NCI-H460 (cell line): ENCODE results near the gene VAV2. TPM values are rescaled to one million over a fixed set of nuclear protein-coding genes. Genes with fewer than 3 reads are reported as not detected.

Experiments used
- DNase-seq: peaks from one replicate; pipeline ENCODE4 v3.0.0-alpha.2; 2016; ENCODE audit warnings: low read depth; ENCODE audit errors: extremely low read depth
- total RNA-seq: library from RNA; depleted of rRNA; stranded (reverse); fragments of >200 nt; shearing (Covaris generic); gene quantifications from 2 replicates; pipeline ENCODE4 v1.2.3, GENCODE V29; 2014

Gene VAV2
- total RNA-seq, 1 experiment from 2014 or later = 6.0 TPM

- no peak for DNase-seq
Measured at GRCh38 chr9:133844881-133845410, 147.2 kb downstream of the VAV2 start.

GRCh38 chr9:133844398-133844784 lies 147.7 kb downstream of the VAV2 start:
- no peak for DNase-seq

- DNase-seq = no peak
Measured at GRCh38 chr9:133843751-133844397, 148.2 kb downstream of the VAV2 start.

GRCh38 chr9:133843250-133843649 lies 148.9 kb downstream of the VAV2 start:
- no peak for DNase-seq

- no peak for DNase-seq
Measured at GRCh38 chr9:133842721-133843227, 149.3 kb downstream of the VAV2 start.

GRCh38 chr9:133842174-133842573 lies 149.9 kb downstream of the VAV2 start:
- DNase-seq = no peak

GRCh38 chr9:133841167-133841812 lies 150.8 kb downstream of the VAV2 start:
- DNase-seq = no peak

- no peak for DNase-seq
Measured at GRCh38 chr9:133839822-133840329, 152.2 kb downstream of the VAV2 start.

- DNase-seq = no peak
Measured at GRCh38 chr9:133838859-133839507, 153.1 kb downstream of the VAV2 start.

- no peak for DNase-seq
Measured at GRCh38 chr9:133837627-133838597, 154.2 kb downstream of the VAV2 start.

- DNase-seq = no peak
Measured at GRCh38 chr9:133836818-133837217, 155.3 kb downstream of the VAV2 start.

GRCh38 chr9:133836001-133836758 lies 155.9 kb downstream of the VAV2 start:
- DNase-seq = no peak

- DNase-seq = no peak
Measured at GRCh38 chr9:133835262-133835901, 156.7 kb downstream of the VAV2 start.

GRCh38 chr9:133834080-133834976 lies 157.8 kb downstream of the VAV2 start:
- DNase-seq = no peak

GRCh38 chr9:133833388-133834025 lies 158.6 kb downstream of the VAV2 start:
- DNase-seq = no peak

GRCh38 chr9:133832877-133833276 lies 159.2 kb downstream of the VAV2 start:
- no peak for DNase-seq

GRCh38 chr9:133830711-133831110 lies 161.4 kb downstream of the VAV2 start:
- DNase-seq = no peak
